ENCODE measurements around the gene MYO10.

- no peak for TF ChIP-seq CTCF (IDR thresholded peaks at IDR 0.05; ENCODE audit: poor library complexity)
- no peak for TF ChIP-seq EZH2 (IDR thresholded peaks at IDR 0.05; ENCODE audit: borderline replicate concordance)
Measured at GRCh38 chr5:16943846-16944678, 8.0 kb upstream of the MYO10 start.
